Effector memory CD8-positive, alpha-beta T cell (primary cell): Measurements from ENCODE around the gene CTCFL.

Experiments
- ATAC-seq: fragments of 150-1000 bp; cut with Tn5 transposase; replicated peaks from 2 replicates; pipeline ENCODE4 v1.10.0; 2021; ENCODE audit warnings: mild to moderate bottlenecking, moderate library complexity
- DNase-seq, 3 experiments: peaks; one replicate each; pipeline ENCODE4 v3.0.0; 2021
- H3K27ac Mint-ChIP-seq, 2 donors: one replicate each; pipeline ENCODE4 v1.8.0; 2022; ENCODE audit warnings: mild to moderate bottlenecking in 2 of 2, mixed read lengths in 2 of 2, moderate library complexity in 2 of 2
- H3K27me3 Mint-ChIP-seq, 2 donors: one replicate each; pipeline ENCODE4 v1.8.0; 2022; ENCODE audit warnings: mixed read lengths in 2 of 2
- H3K36me3 Mint-ChIP-seq: one replicate; pipeline ENCODE4 v1.8.0; 2022; ENCODE audit warnings: mild to moderate bottlenecking, moderate library complexity, mixed read lengths; ENCODE audit not compliant: insufficient read depth
- H3K4me1 Mint-ChIP-seq, 2 donors: one replicate each; pipeline ENCODE4 v1.8.0; 2022; ENCODE audit warnings: low read depth in 2 of 2, mixed read lengths in 2 of 2
- H3K4me3 Mint-ChIP-seq, 2 donors: one replicate each; pipeline ENCODE4 v1.8.0; 2022; ENCODE audit warnings: mild to moderate bottlenecking in 2 of 2, mixed read lengths in 2 of 2, moderate library complexity in 2 of 2
- H3K9me3 Mint-ChIP-seq, 2 donors: one replicate each; pipeline ENCODE4 v1.8.0; 2022; ENCODE audit warnings: mixed read lengths in 2 of 2
- total RNA-seq, 9 experiments: gene quantifications; one replicate each; lab custom pipeline; 2026; lab: John Stamatoyannopoulos, UW

The CTCFL gene
- total RNA-seq, result 0 to 0.03 (median 0) reads per million in 9 experiments

- no peaks in the 10 kb centered on the region for H3K9me3 Mint-ChIP-seq
- ATAC-seq (no peak), DNase-seq (no peak)
- H3K4me1 Mint-ChIP-seq, result peaks cover 0 to 2% of the 10 kb centered on the region in 2 donors
- H3K36me3 Mint-ChIP-seq, result no peaks in the 10 kb centered on the region
- H3K4me3 Mint-ChIP-seq, result no peak within 1 kb of the TSS
- no peaks in the 10 kb centered on the region for H3K27me3 Mint-ChIP-seq
- H3K27ac Mint-ChIP-seq, result no peak within 1 kb of the TSS
Measured at GRCh38 chr20:57524511-57525176, at the start of gene CTCFL. CTCFL (minus strand) TSS chr20:57525140; CDS start chr20:57524205, 935 bp downstream.

GRCh38 chr20:57573894-57574293 lies 49.0 kb upstream of the CTCFL start:
- DNase-seq, result no peak
- ATAC-seq, result no peak
- Mint-ChIP-seq H3K4me3 (no peak overlapping the region), H3K36me3 (no peaks in the 10 kb centered on the region), H3K27ac (no peak overlapping the region), H3K27me3 (peaks cover 18 to 52% of the 10 kb centered on the region in 2 donors), H3K4me1 (no peaks in the 10 kb centered on the region), H3K9me3 (no peaks in the 10 kb centered on the region)

GRCh38 chr20:57573242-57573641 lies 48.3 kb upstream of the CTCFL start:
- Mint-ChIP-seq H3K4me3 (no peak overlapping the region), H3K4me1 (no peaks in the 10 kb centered on the region), H3K36me3 (no peaks in the 10 kb centered on the region)

GRCh38 chr20:57571782-57572416 lies 47.0 kb upstream of the CTCFL start:
- ATAC-seq, result no peak
- H3K36me3 Mint-ChIP-seq, result no peaks in the 10 kb centered on the region
- peaks cover 36 to 62% of the 10 kb centered on the region in 2 donors for H3K27me3 Mint-ChIP-seq
- no peaks in the 10 kb centered on the region for H3K9me3 Mint-ChIP-seq
- no peak overlapping the region for H3K27ac Mint-ChIP-seq
- no peak for DNase-seq
- no peaks in the 10 kb centered on the region for H3K4me1 Mint-ChIP-seq
- no peak overlapping the region for H3K4me3 Mint-ChIP-seq

More at GRCh38 chr20:57573242-57573641, 48.3 kb upstream of the CTCFL start:
- peaks cover 24 to 52% of the 10 kb centered on the region in 2 donors for H3K27me3 Mint-ChIP-seq
- ATAC-seq, result no peak
- no peaks in the 10 kb centered on the region for H3K9me3 Mint-ChIP-seq
- DNase-seq, result no peak
- H3K27ac Mint-ChIP-seq, result no peak overlapping the region

- H3K27me3 Mint-ChIP-seq, result peaks cover 40 to 72% of the 10 kb centered on the region in 2 donors
- no peak overlapping the region for H3K27ac Mint-ChIP-seq
- H3K4me3 Mint-ChIP-seq, result no peak overlapping the region
- H3K4me1 Mint-ChIP-seq, result no peaks in the 10 kb centered on the region
- DNase-seq (no peak), ATAC-seq (no peak)
- no peaks in the 10 kb centered on the region for H3K9me3 Mint-ChIP-seq
- H3K36me3 Mint-ChIP-seq, result no peaks in the 10 kb centered on the region
Measured at GRCh38 chr20:57570920-57571319, 46.0 kb upstream of the CTCFL start.

- Mint-ChIP-seq H3K4me3 (no peak overlapping the region), H3K4me1 (no peaks in the 10 kb centered on the region), H3K27me3 (peaks cover 45 to 78% of the 10 kb centered on the region in 2 donors), H3K36me3 (no peaks in the 10 kb centered on the region), H3K27ac (no peak overlapping the region), H3K9me3 (no peaks in the 10 kb centered on the region)
- DNase-seq, result no peak
- no peak for ATAC-seq
Measured at GRCh38 chr20:57570145-57570850, 45.4 kb upstream of the CTCFL start.

- H3K27ac Mint-ChIP-seq, result no peak overlapping the region
- H3K9me3 Mint-ChIP-seq, result no peaks in the 10 kb centered on the region
Measured at GRCh38 chr20:57568960-57569359, 44.0 kb upstream of the CTCFL start.

GRCh38 chr20:57568088-57568896 lies 43.4 kb upstream of the CTCFL start:
- no peaks in the 10 kb centered on the region for H3K9me3 Mint-ChIP-seq
- H3K4me1 Mint-ChIP-seq, result no peaks in the 10 kb centered on the region
- DNase-seq (no peak), ATAC-seq (no peak)
- H3K4me3 Mint-ChIP-seq, result no peak overlapping the region
- no peaks in the 10 kb centered on the region for H3K36me3 Mint-ChIP-seq
- peaks cover 56 to 98% of the 10 kb centered on the region in 2 donors for H3K27me3 Mint-ChIP-seq
- no peak overlapping the region for H3K27ac Mint-ChIP-seq

More at GRCh38 chr20:57568960-57569359, 44.0 kb upstream of the CTCFL start:
- DNase-seq, result no peak
- H3K4me3 Mint-ChIP-seq, result no peak overlapping the region
- H3K27me3 Mint-ChIP-seq, result peaks cover 56 to 91% of the 10 kb centered on the region in 2 donors
- H3K4me1 Mint-ChIP-seq, result no peaks in the 10 kb centered on the region
- H3K36me3 Mint-ChIP-seq, result no peaks in the 10 kb centered on the region
- no peak for ATAC-seq

GRCh38 chr20:57567471-57568079 lies 42.6 kb upstream of the CTCFL start:
- peaks cover 56 to 94% of the 10 kb centered on the region in 2 donors for H3K27me3 Mint-ChIP-seq
- H3K36me3 Mint-ChIP-seq, result no peaks in the 10 kb centered on the region
- no peak overlapping the region for H3K27ac Mint-ChIP-seq
- DNase-seq, result no peak
- ATAC-seq, result no peak
- H3K9me3 Mint-ChIP-seq, result no peaks in the 10 kb centered on the region
- H3K4me3 Mint-ChIP-seq, result no peak overlapping the region
- H3K4me1 Mint-ChIP-seq, result no peaks in the 10 kb centered on the region

GRCh38 chr20:57566803-57567459 lies 42.0 kb upstream of the CTCFL start:
- no peaks in the 10 kb centered on the region for H3K4me1 Mint-ChIP-seq
- DNase-seq (no peak), ATAC-seq (no peak)
- no peaks in the 10 kb centered on the region for H3K9me3 Mint-ChIP-seq
- H3K27me3 Mint-ChIP-seq, result peaks cover 62 to 94% of the 10 kb centered on the region in 2 donors
- H3K36me3 Mint-ChIP-seq, result no peaks in the 10 kb centered on the region
- no peak overlapping the region for H3K4me3 Mint-ChIP-seq
- H3K27ac Mint-ChIP-seq, result no peak overlapping the region

- Mint-ChIP-seq H3K27ac (no peak overlapping the region), H3K27me3 (peaks cover 66 to 94% of the 10 kb centered on the region in 2 donors), H3K36me3 (no peaks in the 10 kb centered on the region), H3K4me1 (no peaks in the 10 kb centered on the region), H3K9me3 (no peaks in the 10 kb centered on the region), H3K4me3 (no peak overlapping the region)
- no peak for ATAC-seq
- no peak for DNase-seq
Measured at GRCh38 chr20:57566399-57566798, 41.5 kb upstream of the CTCFL start.

- H3K9me3 Mint-ChIP-seq, result no peaks in the 10 kb centered on the region
- ATAC-seq (no peak), DNase-seq (no peak)
- H3K4me1 Mint-ChIP-seq, result no peaks in the 10 kb centered on the region
- no peaks in the 10 kb centered on the region for H3K36me3 Mint-ChIP-seq
- H3K27me3 Mint-ChIP-seq, result peaks cover 56 to 95% of the 10 kb centered on the region in 2 donors
- no peak overlapping the region for H3K27ac Mint-ChIP-seq
- no peak overlapping the region for H3K4me3 Mint-ChIP-seq
Measured at GRCh38 chr20:57564951-57565642, 40.2 kb upstream of the CTCFL start.
